Neural cell (in vitro differentiated cells): Measurements from ENCODE around the gene SSUH2. TPM values are rescaled to one million over a fixed set of nuclear protein-coding genes. Genes with fewer than 3 reads are reported as not detected.

Source experiments
- H2AFZ ChIP-seq: fragments of 200-600, 300-800 bp; sonication (generic), shearing (Covaris generic); 2 replicates; pipeline ENCODE4 v1.6.0; 2014; ENCODE audit warnings: low read depth, mild to moderate bottlenecking, antibody characterized with exemption, low read length, moderate library complexity
- H3F3A ChIP-seq: fragments of 200-600 bp; shearing (Covaris generic); 2 replicates; pipeline ENCODE4 v1.6.1; 2016; ENCODE audit warnings: mild to moderate bottlenecking, moderate library complexity, mixed read lengths, antibody characterized with exemption, low read length; ENCODE audit not compliant: insufficient read depth, poor library complexity, severe bottlenecking
- H3K27ac ChIP-seq: fragments of 200-600, 300-800 bp; sonication (generic), shearing (Covaris generic); 2 replicates; pipeline ENCODE4 v1.5.1; 2014; ENCODE audit warnings: mild to moderate bottlenecking, low read length, moderate library complexity
- H3K27me3 ChIP-seq: fragments of 300-800, 200-600 bp; sonication (generic), shearing (Covaris generic); 2 replicates; pipeline ENCODE4 v1.6.0; 2014; ENCODE audit warnings: mild to moderate bottlenecking, low read depth, low read length, moderate library complexity; ENCODE audit not compliant: insufficient read depth
- H3K36me3 ChIP-seq: fragments of 300-800, 200-600 bp; sonication (generic), shearing (Covaris generic); 2 replicates; pipeline ENCODE4 v1.5.1; 2014; ENCODE audit warnings: mild to moderate bottlenecking, antibody characterized with exemption, low read length, moderate library complexity; ENCODE audit not compliant: insufficient read depth
- H3K4me2 ChIP-seq: fragments of 300-800, 200-600 bp; sonication (generic), shearing (Covaris generic); 2 replicates; pipeline ENCODE4 v1.6.0; 2014; ENCODE audit warnings: mild to moderate bottlenecking, low read length
- H3K4me3 ChIP-seq: fragments of 300-800, 200-600 bp; sonication (generic), shearing (Covaris generic); 2 replicates; pipeline ENCODE4 v1.5.1; 2014; ENCODE audit warnings: mild to moderate bottlenecking, low read length, moderate library complexity
- H3K79me2 ChIP-seq: fragments of 200-600 bp; shearing (Covaris generic); replicated peaks from 2 replicates; pipeline ENCODE4 v1.6.0; 2014; ENCODE audit warnings: mild to moderate bottlenecking, low read length, moderate library complexity; ENCODE audit not compliant: insufficient read depth
- H3K9ac ChIP-seq: fragments of 300-800, 200-600 bp; sonication (generic), shearing (Covaris generic); 2 replicates; pipeline ENCODE4 v1.6.1; 2016; ENCODE audit warnings: mild to moderate bottlenecking, low read length, mixed read lengths
- H3K9me2 ChIP-seq: fragments of 200-600 bp; shearing (Covaris generic); 2 replicates; pipeline ENCODE4 v1.6.1; 2016; ENCODE audit warnings: mild to moderate bottlenecking, low read length, mixed read lengths; ENCODE audit not compliant: insufficient read depth
- H3K9me3 ChIP-seq: fragments of 200-600, 300-800 bp; sonication (generic), shearing (Covaris generic); 2 replicates; pipeline ENCODE4 v1.6.1; 2016; ENCODE audit warnings: mild to moderate bottlenecking, mixed run types, low read length, moderate library complexity, mixed read lengths
- H4K20me1 ChIP-seq: fragments of 200-600 bp; shearing (Covaris generic); 2 replicates; pipeline ENCODE4 v1.6.1; 2016; ENCODE audit warnings: mild to moderate bottlenecking, mixed run types; ENCODE audit not compliant: insufficient read depth
- EP300 ChIP-seq: fragments of 450-650 bp; conservative IDR thresholded peaks from 2 replicates; pipeline ENCODE4 v1.6.1; 2014; ENCODE audit warnings: antibody characterized with exemption, mild to moderate bottlenecking, moderate library complexity; ENCODE audit not compliant: poor library complexity, severe bottlenecking
- EZH2 ChIP-seq: fragments of 200-600, 300-800 bp; shearing (Covaris generic), sonication (generic); IDR thresholded peaks from 2 replicates; pipeline ENCODE4 v1.6.1; 2014; ENCODE audit warnings: antibody characterized with exemption, low read length, borderline replicate concordance, mild to moderate bottlenecking; ENCODE audit not compliant: insufficient read depth, poor library complexity, severe bottlenecking
- MXI1 ChIP-seq: fragments of 450-650 bp; conservative IDR thresholded peaks from 2 replicates; pipeline ENCODE4 v1.6.1; 2014; ENCODE audit warnings: antibody characterized with exemption, mild to moderate bottlenecking; ENCODE audit not compliant: poor library complexity, severe bottlenecking
- POLR2AphosphoS5 ChIP-seq: IDR thresholded peaks from 2 replicates; pipeline ENCODE4 v1.6.1; 2012
- RAD21 ChIP-seq: fragments of 450-650 bp; conservative IDR thresholded peaks from 2 replicates; pipeline ENCODE4 v1.6.1; 2014; ENCODE audit warnings: antibody characterized with exemption, mild to moderate bottlenecking, moderate library complexity
- SMC3 ChIP-seq: fragments of 450-650 bp; conservative IDR thresholded peaks from 2 replicates; pipeline ENCODE4 v1.6.1; 2014; ENCODE audit warnings: antibody characterized with exemption, mild to moderate bottlenecking, moderate library complexity; ENCODE audit not compliant: poor library complexity
- TAF1 ChIP-seq: IDR thresholded peaks from 2 replicates; pipeline ENCODE4 v1.6.1; 2012; ENCODE audit warnings: low read depth
- polyA plus RNA-seq: library from polyadenylated mRNA; depleted of rRNA; stranded (reverse); fragments of >200 nt; gene quantifications from 2 replicates; pipeline ENCODE4 v1.2.3, GENCODE V29; 2014
- TF ChIP-seq, protein P1 (sequence below): IDR thresholded peaks from 2 replicates; pipeline ENCODE4 v1.6.1; 2012; ENCODE audit warnings: borderline replicate concordance
- TF ChIP-seq, protein P2 (sequence below): fragments of 450-650 bp; IDR thresholded peaks from 2 replicates; pipeline ENCODE4 v1.5.1; 2014; ENCODE audit warnings: antibody characterized with exemption, mild to moderate bottlenecking, moderate library complexity; ENCODE audit not compliant: poor library complexity, severe bottlenecking

SSUH2 gene
- polyA plus RNA-seq, 1 donor from 2014 or later, result 0.88 TPM

DNA sequence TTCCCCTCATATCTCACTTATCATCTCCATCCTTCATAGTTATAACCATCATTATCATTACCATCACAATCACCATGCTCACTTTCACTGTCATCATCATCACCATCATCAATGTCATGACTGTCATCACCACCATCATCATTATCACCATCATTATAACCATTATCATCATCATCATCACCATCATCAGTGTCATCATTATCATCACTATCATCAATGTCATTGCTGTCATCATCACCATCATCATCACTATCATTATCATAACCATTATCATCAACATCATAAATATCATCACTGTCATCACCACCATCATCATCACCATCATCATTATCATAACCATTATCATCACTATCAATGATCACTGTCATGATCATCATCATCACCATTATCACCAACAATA, 44.1 kb downstream of the SSUH2 start:
- H3K4me3 ChIP-seq, result no peak overlapping the region
- no peaks in the 10 kb centered on the region for H4K20me1 ChIP-seq
- no peak overlapping the region for H3K4me2 ChIP-seq
- no peaks in the 10 kb centered on the region for H3F3A ChIP-seq
- no peak overlapping the region for H2AFZ ChIP-seq
- TF ChIP-seq POLR2AphosphoS5, result no peak
- TF ChIP-seq RAD21, result no peak
- TF ChIP-seq, protein P1, sequence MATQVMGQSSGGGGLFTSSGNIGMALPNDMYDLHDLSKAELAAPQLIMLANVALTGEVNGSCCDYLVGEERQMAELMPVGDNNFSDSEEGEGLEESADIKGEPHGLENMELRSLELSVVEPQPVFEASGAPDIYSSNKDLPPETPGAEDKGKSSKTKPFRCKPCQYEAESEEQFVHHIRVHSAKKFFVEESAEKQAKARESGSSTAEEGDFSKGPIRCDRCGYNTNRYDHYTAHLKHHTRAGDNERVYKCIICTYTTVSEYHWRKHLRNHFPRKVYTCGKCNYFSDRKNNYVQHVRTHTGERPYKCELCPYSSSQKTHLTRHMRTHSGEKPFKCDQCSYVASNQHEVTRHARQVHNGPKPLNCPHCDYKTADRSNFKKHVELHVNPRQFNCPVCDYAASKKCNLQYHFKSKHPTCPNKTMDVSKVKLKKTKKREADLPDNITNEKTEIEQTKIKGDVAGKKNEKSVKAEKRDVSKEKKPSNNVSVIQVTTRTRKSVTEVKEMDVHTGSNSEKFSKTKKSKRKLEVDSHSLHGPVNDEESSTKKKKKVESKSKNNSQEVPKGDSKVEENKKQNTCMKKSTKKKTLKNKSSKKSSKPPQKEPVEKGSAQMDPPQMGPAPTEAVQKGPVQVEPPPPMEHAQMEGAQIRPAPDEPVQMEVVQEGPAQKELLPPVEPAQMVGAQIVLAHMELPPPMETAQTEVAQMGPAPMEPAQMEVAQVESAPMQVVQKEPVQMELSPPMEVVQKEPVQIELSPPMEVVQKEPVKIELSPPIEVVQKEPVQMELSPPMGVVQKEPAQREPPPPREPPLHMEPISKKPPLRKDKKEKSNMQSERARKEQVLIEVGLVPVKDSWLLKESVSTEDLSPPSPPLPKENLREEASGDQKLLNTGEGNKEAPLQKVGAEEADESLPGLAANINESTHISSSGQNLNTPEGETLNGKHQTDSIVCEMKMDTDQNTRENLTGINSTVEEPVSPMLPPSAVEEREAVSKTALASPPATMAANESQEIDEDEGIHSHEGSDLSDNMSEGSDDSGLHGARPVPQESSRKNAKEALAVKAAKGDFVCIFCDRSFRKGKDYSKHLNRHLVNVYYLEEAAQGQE, result no peak
- TF ChIP-seq, protein P2, sequence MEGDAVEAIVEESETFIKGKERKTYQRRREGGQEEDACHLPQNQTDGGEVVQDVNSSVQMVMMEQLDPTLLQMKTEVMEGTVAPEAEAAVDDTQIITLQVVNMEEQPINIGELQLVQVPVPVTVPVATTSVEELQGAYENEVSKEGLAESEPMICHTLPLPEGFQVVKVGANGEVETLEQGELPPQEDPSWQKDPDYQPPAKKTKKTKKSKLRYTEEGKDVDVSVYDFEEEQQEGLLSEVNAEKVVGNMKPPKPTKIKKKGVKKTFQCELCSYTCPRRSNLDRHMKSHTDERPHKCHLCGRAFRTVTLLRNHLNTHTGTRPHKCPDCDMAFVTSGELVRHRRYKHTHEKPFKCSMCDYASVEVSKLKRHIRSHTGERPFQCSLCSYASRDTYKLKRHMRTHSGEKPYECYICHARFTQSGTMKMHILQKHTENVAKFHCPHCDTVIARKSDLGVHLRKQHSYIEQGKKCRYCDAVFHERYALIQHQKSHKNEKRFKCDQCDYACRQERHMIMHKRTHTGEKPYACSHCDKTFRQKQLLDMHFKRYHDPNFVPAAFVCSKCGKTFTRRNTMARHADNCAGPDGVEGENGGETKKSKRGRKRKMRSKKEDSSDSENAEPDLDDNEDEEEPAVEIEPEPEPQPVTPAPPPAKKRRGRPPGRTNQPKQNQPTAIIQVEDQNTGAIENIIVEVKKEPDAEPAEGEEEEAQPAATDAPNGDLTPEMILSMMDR, result no peak
- TF ChIP-seq TAF1, result no peak
- TF ChIP-seq EZH2, result no peak
- no peak for TF ChIP-seq SMC3
- TF ChIP-seq MXI1, result no peak
- TF ChIP-seq EP300, result no peak
- no peaks in the 10 kb centered on the region for H3K27me3 ChIP-seq
- H3K9ac ChIP-seq, result no peak overlapping the region
- no peaks in the 10 kb centered on the region for H3K9me2 ChIP-seq
- no peak overlapping the region for H3K27ac ChIP-seq
- no peaks in the 10 kb centered on the region for H3K36me3 ChIP-seq
- no peaks in the 10 kb centered on the region for H3K9me3 ChIP-seq
- H3K79me2 ChIP-seq, result no peaks in the 10 kb centered on the region

DNA sequence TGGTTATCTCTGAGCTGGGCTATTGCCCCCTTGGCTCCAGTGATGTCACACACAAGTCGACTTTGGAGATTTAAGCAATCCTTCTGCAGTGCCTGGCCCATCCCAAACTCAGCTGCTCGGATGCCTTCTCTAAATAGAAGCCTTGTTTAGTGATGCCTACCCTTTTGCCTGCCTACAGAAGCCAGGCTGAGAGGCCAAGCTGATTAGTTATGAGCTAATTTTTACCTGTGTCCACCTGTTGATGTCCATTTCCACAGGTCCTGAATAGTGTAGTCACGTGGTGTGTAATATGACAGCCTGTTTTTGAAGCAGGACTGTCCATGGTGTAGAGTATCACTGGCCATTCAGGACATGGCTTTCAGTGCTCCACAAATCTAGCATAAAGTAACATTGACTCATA, 45.5 kb downstream of the SSUH2 start:
- Histone ChIP-seq H3K9me3 (no peaks in the 10 kb centered on the region), H4K20me1 (no peaks in the 10 kb centered on the region), H3K9ac (no peak overlapping the region), H2AFZ (no peak overlapping the region), H3K9me2 (no peaks in the 10 kb centered on the region), H3K4me2 (no peak overlapping the region), H3F3A (no peaks in the 10 kb centered on the region), H3K27ac (no peak overlapping the region), H3K27me3 (no peaks in the 10 kb centered on the region), H3K36me3 (no peaks in the 10 kb centered on the region), H3K4me3 (no peak overlapping the region), H3K79me2 (no peaks in the 10 kb centered on the region)
- TF ChIP-seq RAD21, result no peak
- no peak for TF ChIP-seq MXI1
- no peak for TF ChIP-seq EP300
- TF ChIP-seq, protein P2, result no peak
- TF ChIP-seq POLR2AphosphoS5, result no peak
- TF ChIP-seq, protein P1, result no peak
